Measurements from ENCODE around the gene WDR18. TPM values are rescaled to one million over a fixed set of nuclear protein-coding genes. Genes with fewer than 3 reads are reported as not detected.
A peak's percentile ranks its signal among the peaks of the same experiment; 100 is the strongest.

WDR18 gene
- total RNA-seq, 1 experiment from 2014 or later, result 140 TPM

DNA sequence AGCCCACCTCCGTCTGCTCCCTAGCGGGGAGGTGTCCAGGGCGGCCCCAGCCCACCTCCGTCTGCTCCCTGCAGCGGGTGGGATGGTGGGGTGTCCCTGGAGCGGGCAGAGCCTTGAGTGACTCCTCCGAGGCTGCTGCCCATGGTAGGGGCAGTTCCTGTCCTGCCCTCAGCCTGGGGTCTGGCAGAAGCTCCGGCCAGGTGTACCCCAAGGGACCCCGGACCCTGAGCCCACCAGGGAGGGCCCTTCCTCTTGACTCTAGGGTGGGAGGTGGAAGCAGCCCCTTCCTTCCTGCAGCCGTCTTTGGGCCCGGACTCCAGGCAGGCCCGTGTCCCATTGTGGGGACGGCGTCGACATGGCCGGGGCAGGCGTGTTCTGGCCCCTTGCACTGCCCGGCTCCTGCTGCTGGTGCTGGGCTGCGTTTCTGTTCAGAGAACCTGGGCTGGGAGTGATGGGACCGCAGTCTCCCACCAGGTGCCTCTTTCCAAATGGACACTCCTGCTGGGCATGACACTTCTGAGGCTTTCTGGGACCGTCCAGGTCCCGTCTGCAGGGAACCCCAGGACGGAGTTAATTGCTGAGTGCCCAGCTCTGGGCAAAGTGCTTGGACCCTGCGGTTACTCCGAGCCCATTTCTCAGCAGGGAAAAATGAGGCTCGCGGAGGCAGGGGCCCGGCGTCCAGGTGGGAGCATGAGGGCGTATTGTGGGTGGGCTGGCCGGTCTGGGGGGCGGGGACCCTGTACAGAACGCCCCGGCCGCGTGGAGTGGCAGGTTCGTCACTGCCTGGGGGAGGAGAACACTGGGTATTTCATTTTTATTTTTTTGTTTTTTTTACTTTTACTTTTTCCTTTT is 38.5 kb upstream of the WDR18 start:
- Histone ChIP-seq H3K36me3 (replicated peaks; ENCODE audit: control insufficient read depth, insufficient read depth, low read length) (peaks cover 3% of the 10 kb centered on the region), H3K4me3 (ENCODE audit: insufficient read depth, low read depth, low read length) (no peak overlapping the region), H3K27me3 (ENCODE audit: control insufficient read depth, insufficient read depth, low read length) (no peaks in the 10 kb centered on the region)
- no peak for DNase-seq

DNA sequence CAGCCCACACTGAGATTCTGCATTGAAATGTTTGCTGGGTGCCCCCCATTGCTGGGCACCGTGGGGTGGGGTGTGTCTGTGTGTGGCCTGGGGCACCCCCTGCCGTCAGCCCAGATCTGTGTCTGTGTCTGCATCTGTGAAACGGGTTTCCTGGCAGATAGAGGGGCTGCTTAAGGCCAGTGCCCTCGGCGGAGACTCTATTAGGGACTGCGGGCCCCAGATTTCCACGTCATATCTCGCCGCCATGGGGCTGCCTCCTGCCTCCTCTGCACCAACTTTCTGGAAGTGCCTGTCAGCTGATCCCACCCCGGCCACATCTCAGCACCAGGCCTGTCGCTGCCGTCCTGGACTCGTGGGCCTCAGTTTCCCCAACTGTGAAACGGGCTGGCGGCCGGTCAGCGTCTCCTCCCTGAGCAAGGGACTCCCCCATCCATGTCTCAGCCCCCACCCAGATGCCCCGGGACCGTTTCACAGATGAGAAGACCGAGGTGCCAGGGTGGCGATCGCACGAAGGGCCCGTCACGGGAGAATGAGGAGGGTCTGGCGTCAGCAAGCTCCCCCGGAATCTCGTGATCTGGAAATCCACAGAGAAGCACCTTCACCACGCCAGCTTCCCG is 36.9 kb upstream of the WDR18 start:
- Histone ChIP-seq H3K27me3 (ENCODE audit: control insufficient read depth, insufficient read depth, low read length) (no peaks in the 10 kb centered on the region), H3K4me3 (ENCODE audit: insufficient read depth, low read depth, low read length) (no peak overlapping the region)
- no peak for DNase-seq

DNA sequence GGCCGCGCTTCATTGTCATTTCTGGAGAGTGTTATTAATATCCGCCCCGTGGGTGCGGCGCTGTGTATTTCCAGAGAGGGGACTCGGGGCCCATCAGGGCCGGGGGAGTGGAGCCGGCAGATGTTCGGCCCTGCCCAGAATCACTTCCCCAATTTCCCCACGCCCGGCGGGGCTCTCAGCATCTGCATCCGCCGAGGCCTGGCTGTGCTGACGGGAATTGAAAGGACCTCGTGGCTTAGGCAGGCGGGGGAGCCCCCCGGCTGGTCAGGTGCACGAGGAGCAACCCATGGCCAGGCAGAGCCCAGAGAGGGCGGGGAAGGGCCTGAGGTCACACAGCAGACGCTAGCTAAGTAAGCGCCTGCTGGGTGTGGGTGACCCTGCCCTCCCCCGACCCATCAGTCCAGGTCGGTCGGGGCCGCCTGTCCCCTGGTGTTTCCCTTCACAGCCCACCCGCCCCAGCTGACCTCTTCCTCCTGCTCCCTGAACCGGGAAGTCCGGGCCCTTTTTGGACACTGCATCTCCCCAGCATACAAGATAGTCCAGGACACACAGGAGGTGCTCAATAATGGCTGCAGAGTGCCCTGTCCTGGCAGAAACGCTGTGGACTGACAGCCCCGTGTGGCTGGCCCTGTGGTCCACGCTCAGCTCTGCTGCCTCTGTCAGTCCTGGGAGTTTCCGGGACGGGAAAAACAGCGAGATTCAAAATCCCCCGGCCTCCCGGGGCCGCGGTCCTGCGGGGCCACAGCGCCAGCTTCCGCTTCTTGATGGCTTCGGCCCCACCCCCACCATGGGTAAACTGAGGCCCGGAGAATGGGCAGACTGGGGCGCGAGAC is 36.2 kb upstream of the WDR18 start:
- H3K36me3 ChIP-seq (replicated peaks; ENCODE audit: control insufficient read depth, insufficient read depth, low read length), result no peaks in the 10 kb centered on the region; the same call in 1 of the 2 replicates
- no peaks in the 10 kb centered on the region for H3K27me3 ChIP-seq (ENCODE audit: control insufficient read depth, insufficient read depth, low read length)
- DNase-seq, result no peak
- H3K4me3 ChIP-seq (ENCODE audit: insufficient read depth, low read depth, low read length), result no peak overlapping the region

More for the DNA sequence above, 36.9 kb upstream of the WDR18 start:
- H3K36me3 ChIP-seq (replicated peaks; ENCODE audit: control insufficient read depth, insufficient read depth, low read length), result peaks cover 3% of the 10 kb centered on the region

DNA sequence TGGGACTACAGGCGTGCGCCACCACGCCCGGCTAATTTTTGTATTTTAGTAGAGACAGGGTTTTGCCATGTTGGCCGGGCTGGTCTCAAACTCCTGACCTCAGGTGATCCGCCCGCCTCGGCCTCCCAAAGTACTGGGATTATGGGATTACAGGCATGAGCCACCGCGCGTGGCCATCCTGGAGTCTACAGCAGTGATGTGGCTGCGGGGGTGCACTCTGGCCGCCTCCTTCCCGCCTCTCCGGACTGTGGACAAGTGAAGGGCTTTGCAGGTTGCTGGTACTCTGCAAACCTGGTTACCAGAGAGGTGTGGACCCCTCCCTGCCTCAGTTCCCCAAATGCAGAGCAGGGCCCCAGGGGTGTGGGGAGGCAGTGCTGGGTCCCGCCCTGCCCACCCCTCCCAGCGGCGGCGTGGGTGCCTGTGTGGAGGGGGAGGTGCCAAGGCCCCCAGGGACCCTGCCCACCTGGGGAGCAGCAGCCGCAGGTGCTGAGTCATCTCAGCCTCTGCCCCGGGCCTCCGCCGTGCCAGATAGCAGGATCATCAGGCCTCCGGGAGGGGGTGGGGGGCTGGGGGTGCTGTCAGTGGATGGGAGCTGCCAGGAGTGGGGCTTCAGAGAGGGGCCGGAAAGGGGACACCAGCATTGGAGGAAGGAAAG is 35.2 kb upstream of the WDR18 start:
- no peaks in the 10 kb centered on the region for H3K27me3 ChIP-seq (ENCODE audit: control insufficient read depth, insufficient read depth, low read length)
- no peak overlapping the region for H3K4me3 ChIP-seq (ENCODE audit: insufficient read depth, low read depth, low read length)
- DNase-seq, result no peak
- H3K36me3 ChIP-seq (replicated peaks; ENCODE audit: control insufficient read depth, insufficient read depth, low read length), result no peaks in the 10 kb centered on the region; the same call in 1 of the 2 replicates

DNA sequence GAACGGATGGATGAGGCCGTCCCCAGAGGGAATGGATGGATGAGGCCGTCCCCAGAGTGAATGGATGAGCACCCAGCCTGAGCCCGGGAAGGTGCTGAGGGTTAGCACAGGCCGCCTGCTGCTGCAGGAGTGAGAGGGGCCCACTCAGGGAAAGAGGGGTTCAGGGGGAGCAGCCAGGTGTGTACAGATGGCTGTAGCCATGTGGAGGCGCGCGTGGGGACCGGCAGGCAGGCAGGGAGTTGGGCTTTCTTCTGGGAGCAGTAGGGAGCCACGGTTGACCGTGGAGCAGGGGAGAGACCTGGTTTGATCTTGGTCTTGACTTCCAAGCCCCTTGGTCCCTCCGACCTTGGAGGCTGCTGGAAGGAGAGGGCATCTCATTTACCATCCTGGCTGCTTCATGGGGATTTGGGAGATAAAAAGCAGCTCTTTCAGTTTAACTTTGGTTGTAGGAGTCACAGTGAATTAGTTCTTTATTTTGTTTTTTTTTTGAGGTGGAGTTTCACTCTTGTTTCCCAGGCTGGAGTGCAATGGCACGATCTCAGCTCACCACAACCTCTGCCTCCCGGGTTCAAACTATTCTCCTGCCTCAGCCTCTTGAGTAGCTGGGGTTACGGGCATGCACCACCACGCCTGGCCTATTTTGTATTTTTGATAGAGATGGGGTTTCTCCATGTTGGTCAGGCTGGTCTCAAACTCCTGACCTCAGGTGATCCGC is 33.6 kb upstream of the WDR18 start:
- DNase-seq, result no peak
- Histone ChIP-seq H3K4me3 (ENCODE audit: insufficient read depth, low read depth, low read length) (no peak overlapping the region), H3K27me3 (ENCODE audit: control insufficient read depth, insufficient read depth, low read length) (no peaks in the 10 kb centered on the region), H3K36me3 (replicated peaks; ENCODE audit: control insufficient read depth, insufficient read depth, low read length) (no peaks in the 10 kb centered on the region; the same call in 1 of the 2 replicates)

DNA sequence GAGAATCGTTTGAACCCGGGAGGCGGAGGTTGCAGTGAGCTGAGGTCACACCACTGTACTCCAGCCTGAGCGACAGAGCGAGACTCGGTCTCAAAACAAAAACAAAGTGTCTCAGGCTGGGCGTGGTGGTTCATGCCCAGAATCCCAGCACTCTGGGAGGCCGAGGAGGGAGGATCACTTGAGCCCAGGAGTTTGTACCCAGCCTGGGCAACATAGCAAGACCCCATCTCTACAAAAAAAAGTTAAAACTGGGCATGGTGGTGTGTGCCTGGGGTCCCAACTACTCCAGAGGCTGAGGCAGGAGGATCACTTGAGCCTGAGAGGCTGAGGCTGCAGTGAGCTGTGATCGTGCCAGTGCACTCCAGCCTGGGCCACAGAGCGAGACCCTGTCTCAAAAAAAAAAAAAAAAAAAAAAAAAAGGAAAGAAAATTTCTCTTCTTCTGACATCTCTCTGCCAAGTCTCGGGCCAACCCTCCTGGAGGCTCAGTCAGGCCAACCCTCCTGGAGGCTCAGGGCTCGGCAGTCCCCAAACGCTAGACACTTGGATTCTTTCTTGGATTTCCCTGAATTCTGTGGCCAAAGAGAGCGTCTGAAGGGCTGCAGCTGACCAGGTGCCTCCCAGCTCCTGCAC is 32.0 kb upstream of the WDR18 start:
- no peak overlapping the region for H3K4me3 ChIP-seq (ENCODE audit: insufficient read depth, low read depth, low read length)
- DNase-seq, result no peak
- no peaks in the 10 kb centered on the region; the same call in 1 of the 2 replicates for H3K36me3 ChIP-seq (replicated peaks; ENCODE audit: control insufficient read depth, insufficient read depth, low read length)
- H3K27me3 ChIP-seq (ENCODE audit: control insufficient read depth, insufficient read depth, low read length), result no peaks in the 10 kb centered on the region

DNA sequence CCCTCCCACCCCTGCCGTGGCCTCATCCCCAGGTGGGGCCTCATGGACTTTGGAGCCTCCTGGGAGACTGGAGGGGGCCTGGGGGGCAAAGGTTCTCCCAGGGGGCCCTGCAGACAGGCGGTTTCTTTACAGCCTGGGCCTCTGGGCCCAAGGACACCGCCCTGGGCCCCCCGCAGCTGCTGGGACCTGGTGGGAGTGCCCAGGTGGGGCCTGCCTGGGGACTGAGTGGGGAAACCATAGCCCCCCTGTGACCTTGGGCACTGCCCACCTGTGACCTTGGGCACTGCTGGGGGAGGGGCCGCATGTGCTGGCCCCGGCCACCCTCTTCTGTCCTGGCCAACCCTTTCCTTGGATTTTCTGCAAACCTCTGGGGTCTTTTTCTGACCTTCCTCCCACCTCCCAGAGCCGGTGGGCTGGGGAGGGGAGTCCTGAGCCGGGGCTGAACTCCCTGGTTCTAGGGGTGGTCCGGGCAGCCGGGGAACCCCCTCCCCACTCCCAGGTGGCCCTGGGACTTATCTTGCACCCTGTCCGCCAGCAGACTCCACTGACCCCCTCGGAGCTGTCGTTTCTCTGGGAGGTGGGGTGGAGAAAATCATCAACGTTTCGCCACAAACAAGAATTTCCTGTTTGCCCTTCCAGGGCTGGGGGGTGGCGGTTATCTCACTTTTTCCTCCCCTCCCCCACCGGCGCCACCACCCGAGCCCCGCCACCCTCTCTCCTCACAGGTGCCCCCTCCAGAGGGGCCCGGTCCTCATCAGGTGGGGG is 31.3 kb upstream of the WDR18 start:
- H3K36me3 ChIP-seq (replicated peaks; ENCODE audit: control insufficient read depth, insufficient read depth, low read length), result no peaks in the 10 kb centered on the region
- no peaks in the 10 kb centered on the region for H3K27me3 ChIP-seq (ENCODE audit: control insufficient read depth, insufficient read depth, low read length)
- peak overlapping the region; percentile 19 for H3K4me3 ChIP-seq (ENCODE audit: insufficient read depth, low read depth, low read length)
- peak; percentile 88 for DNase-seq

DNA sequence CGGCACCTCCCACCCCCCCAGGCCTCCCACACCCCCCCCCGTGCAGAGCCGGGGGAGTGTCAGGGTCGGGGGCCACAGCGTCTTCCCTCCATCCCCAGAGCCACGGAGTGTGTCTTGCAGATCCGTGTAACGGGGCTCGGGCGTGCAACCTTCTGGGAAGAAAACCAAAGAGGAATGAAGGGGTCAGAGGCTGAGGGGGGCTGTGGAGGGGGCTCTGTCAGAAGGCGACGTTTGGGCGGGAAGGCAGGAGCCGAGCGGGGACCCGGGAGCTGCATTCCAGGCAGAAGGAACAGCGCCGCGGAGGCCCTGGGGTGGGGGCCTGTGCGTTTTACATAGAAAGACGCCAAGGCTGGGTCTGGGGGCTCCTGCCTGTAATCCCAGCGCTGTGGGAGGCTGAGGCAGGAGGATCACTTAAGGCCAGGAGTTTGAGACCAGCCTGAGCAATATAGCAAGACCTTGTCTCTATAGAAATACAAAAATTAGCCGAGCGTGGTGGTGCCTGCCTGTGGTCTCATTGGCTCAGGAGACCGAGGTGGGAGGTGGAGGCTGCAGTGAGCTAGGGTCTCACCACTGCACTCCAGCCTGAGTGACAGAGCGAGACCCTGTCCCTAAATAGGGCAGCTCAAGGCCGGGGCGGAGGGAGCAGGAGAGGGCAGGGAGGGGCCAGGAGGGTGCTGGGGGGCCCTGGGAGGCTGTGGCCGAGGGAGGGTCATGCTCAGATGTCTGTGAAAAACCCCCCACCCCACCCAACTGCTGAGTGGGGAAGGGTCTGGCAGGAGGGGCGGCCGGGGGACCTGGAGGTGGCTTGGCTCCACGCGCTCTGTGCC is 30.5 kb upstream of the WDR18 start:
- DNase-seq, result no peak
- H3K4me3 ChIP-seq (ENCODE audit: insufficient read depth, low read depth, low read length), result peak overlapping the region; percentile 12; the same call in 1 of the 2 replicates

DNA sequence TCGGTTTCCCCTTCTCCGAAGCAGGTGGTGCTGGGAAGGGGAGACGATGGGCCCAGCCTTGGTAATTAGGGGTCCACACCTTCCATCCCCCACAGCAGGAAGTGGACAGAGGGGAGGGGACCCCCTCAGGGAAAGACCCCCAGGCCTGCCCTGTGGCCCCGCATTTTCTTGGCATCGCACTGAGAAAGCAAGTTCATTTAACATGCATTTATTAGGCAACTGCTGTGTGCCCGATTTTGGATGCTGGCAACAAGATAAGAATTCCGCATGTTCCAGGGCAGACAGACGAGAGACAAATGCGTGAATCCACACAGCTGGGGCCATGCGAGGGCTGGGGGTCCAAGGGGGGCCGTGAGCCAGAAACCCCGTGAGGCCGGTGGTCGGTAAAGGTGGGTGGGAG is 29.9 kb upstream of the WDR18 start:
- Histone ChIP-seq H3K36me3 (replicated peaks; ENCODE audit: control insufficient read depth, insufficient read depth, low read length) (no peaks in the 10 kb centered on the region), H3K27me3 (ENCODE audit: control insufficient read depth, insufficient read depth, low read length) (no peaks in the 10 kb centered on the region), H3K4me3 (ENCODE audit: insufficient read depth, low read depth, low read length) (no peak overlapping the region)
- no peak for DNase-seq

More for the DNA sequence above, 30.5 kb upstream of the WDR18 start:
- Histone ChIP-seq H3K36me3 (replicated peaks; ENCODE audit: control insufficient read depth, insufficient read depth, low read length) (no peaks in the 10 kb centered on the region), H3K27me3 (ENCODE audit: control insufficient read depth, insufficient read depth, low read length) (no peaks in the 10 kb centered on the region)

DNA sequence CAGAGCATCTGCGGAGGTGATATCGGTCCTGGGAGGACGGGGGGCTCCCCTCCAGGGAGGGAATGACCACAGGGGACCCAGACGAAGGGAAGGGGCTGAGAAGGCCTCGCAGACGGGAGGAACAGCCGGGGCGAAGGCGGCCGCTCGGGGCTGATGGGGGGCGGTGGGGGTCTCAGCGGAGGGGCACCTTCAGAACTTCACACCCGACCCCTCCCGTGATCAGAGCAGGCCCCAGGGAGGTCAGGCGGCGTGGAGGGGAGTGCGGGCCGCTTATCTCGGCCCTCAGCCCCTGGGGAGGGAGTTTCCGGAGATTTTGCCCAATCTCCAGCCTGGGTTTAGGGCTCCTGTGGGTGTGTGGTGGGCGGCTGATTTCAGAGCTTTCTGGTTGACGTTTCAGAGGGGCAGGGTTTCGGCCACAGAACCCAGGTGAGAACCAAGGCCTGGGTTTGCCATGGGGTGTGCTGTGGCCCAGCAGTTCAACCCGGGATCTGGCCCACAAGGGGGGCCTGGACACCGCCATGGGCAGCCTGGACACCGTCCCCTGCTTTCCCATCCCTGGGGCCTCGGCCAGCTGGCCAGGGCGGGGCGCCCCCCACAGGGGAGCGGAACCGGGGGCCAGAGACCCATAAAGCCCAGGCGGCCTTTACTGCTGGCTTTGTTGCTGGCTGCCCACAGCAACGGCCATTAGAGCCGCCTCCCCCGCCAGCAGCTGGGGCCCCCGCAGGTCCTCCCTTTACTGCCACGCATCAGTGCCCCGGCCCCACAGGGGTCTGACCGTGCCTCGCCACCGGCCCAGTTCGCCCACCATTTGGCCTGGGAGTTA is 29.3 kb upstream of the WDR18 start:
- no peaks in the 10 kb centered on the region for H3K36me3 ChIP-seq (replicated peaks; ENCODE audit: control insufficient read depth, insufficient read depth, low read length)
- DNase-seq, result peak; percentile 87
- no peaks in the 10 kb centered on the region for H3K27me3 ChIP-seq (ENCODE audit: control insufficient read depth, insufficient read depth, low read length)
- no peak overlapping the region for H3K4me3 ChIP-seq (ENCODE audit: insufficient read depth, low read depth, low read length)

DNA sequence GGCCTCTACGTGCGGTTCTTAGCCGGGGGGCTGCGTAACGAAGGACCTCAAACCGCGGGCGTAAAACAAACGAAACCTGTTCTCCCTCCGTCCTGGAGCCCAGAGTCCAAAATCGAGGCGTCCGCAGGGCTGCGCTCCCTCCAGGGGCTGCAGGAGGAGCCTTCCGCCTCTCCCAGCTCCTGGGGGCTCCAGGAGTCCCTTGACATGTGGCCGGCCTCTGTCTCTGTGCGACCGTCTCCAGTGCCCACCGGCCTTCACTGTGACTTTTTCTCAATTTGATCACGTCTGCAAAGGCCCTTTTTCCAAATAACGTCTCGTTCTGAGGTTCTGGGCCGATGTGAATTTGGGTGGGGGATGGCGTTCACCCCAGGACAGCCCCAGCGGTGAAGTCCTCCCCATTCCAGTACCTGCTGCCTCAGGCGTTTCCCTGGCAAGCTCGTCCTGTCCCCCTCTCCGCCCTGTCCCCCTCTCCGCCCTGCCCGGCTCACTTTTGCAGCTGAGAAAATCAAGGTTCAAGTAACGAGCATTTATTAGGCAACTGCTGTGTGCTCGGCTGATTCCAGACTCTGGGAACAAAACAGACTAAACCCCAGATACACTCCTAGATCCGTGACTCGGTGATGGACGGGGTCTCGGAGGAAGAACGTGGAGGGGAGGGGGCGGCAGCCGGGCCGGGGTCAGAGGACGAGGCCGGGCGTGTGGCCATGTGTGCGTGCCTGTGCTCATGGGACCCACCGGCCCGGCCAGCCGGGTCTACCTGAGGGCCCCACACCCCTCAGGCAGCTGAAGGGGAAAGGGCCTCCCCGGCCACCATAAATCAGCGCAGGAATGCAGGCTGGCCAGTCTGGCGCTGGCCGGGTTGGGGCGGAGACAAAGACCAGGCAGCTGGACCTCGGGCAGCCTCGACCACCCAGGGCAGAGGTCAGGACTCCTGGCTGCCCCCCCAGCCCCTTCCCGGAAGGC is 28.1 kb upstream of the WDR18 start:
- no peak overlapping the region for H3K4me3 ChIP-seq (ENCODE audit: insufficient read depth, low read depth, low read length)
- H3K27me3 ChIP-seq (ENCODE audit: control insufficient read depth, insufficient read depth, low read length), result no peaks in the 10 kb centered on the region
- H3K36me3 ChIP-seq (replicated peaks; ENCODE audit: control insufficient read depth, insufficient read depth, low read length), result no peaks in the 10 kb centered on the region; the same call in 1 of the 2 replicates
- peak; percentile 81 for DNase-seq
